Stomach (tissue), 9 donors: ENCODE measurements around the gene NR2F1-AS1. TPM values are rescaled to one million over a fixed set of nuclear protein-coding genes. Genes with fewer than 3 reads are reported as not detected.

Source experiments
- DNase-seq, 2 donors: peaks; one replicate each; pipeline versions ENCODE4 v3.0.0 to v3.0.0-alpha.2; 2013 to 2019
- H3K27ac ChIP-seq, 5 donors: fragments of 200-600 bp in 4 of 5; sonication (generic) in 4 of 5; one replicate each; pipeline ENCODE4 v1.5.1; 2013 to 2019; ENCODE audit warnings: mild to moderate bottlenecking in 1 of 5, moderate library complexity in 1 of 5
- H3K27me3 ChIP-seq, 3 donors: fragments of 200-600 bp; sonication (generic); one replicate each; pipeline ENCODE4 v1.5.1; 2017 to 2019; ENCODE audit warnings: mixed run types in 1 of 3
- H3K36me3 ChIP-seq, 4 donors: fragments of 200-600 bp; sonication (generic); 1 replicate in 3 of 4; 2 replicates in 1 of 4; pipeline ENCODE4 v1.5.1; 2016 to 2019
- H3K4me1 ChIP-seq, 4 donors: fragments of 200-600 bp; sonication (generic); one replicate each; pipeline ENCODE4 v1.5.1; 2016 to 2019
- H3K4me3 ChIP-seq, 4 donors: fragments of 200-600 bp; sonication (generic) in 3 of 4; one replicate each; pipeline ENCODE4 v1.5.1; 2016 to 2019; ENCODE audit warnings: mild to moderate bottlenecking in 1 of 4
- H3K9me3 ChIP-seq, 4 donors: fragments of 200-600 bp; sonication (generic); one replicate each; pipeline ENCODE4 v1.5.1; 2016 to 2019
- CTCF ChIP-seq, 7 experiments: fragments of 450-650 bp in 4 of 7; fragments of 200-600 bp in 3 of 7; sonication (generic) in 3 of 7; IDR thresholded peaks; one replicate each; pipeline ENCODE4 v1.5.1; 2016 to 2019; ENCODE audit warnings: antibody characterized with exemption in 7 of 7, control low read depth in 2 of 7, mild to moderate bottlenecking in 1 of 7
- EP300 ChIP-seq: sonication (generic); formaldehyde crosslinking; IDR thresholded peaks from one replicate; pipeline ENCODE4 v1.6.1; 2017; ENCODE audit warnings: antibody characterized with exemption
- POLR2A ChIP-seq, 4 donors: fragments of 450-650 bp; IDR thresholded peaks; one replicate each; pipeline ENCODE4 v1.6.1; 2016; ENCODE audit warnings: antibody characterized with exemption in 4 of 4, control low read depth in 2 of 4, mild to moderate bottlenecking in 1 of 4, moderate library complexity in 1 of 4
- POLR2AphosphoS5 ChIP-seq, 3 donors: sonication (generic); formaldehyde crosslinking; IDR thresholded peaks; one replicate each; pipeline ENCODE4 v1.6.1; 2016; ENCODE audit warnings: antibody characterized with exemption in 3 of 3
- WGBS, 5 donors: extraction: QIAGEN DNeasy Blood & Tissue Kit in 3 of 5; methylation state at CpG; one replicate each; pipeline versions ENCODE4 v1.1.5 to v1.1.7; 2013 to 2018; 5-methylcytosine and 5-hydroxymethylcytosine counted together
- intact Hi-C: fragments of 100-400 bp; cut with DNase I; formaldehyde crosslinking; loops from one replicate; pipeline ENCODE4 v1.15.1; 2023; ENCODE audit warnings: low total_unique reads
- polyA plus RNA-seq, 3 donors: library from polyadenylated mRNA; stranded (reverse); fragments of 200-250 nt; gene quantifications; one replicate each; pipeline ENCODE4 v1.2.3, GENCODE V29; 2013
- total RNA-seq, 5 donors: library from RNA; depleted of rRNA; stranded (reverse); fragments of >200 nt; gene quantifications; one replicate each; pipeline versions ENCODE4 v1.1.0 to v1.2.3, GENCODE V29; 2014 to 2016
- donor health status: healthy with polysubstance abuse.
- donor health status: Bipolar disorder and iron deficiency.
- donor health status: healthy.

Gene NR2F1-AS1
- total and polyA plus RNA-seq, 8 donors: 4.3 to 40.8 (median 14.2) TPM

GRCh38 chr5:93606382-93606752, 25.3 kb upstream of the NR2F1-AS1 start:
- H3K36me3 ChIP-seq: no peaks in the 10 kb centered on the region
- H3K4me3 ChIP-seq: no peak overlapping the region
- H3K9me3 ChIP-seq: no peaks in the 10 kb centered on the region
- no peak overlapping the region for H3K27ac ChIP-seq
- peaks cover 12 to 100% (median 81%) of the 10 kb centered on the region in 3 donors for H3K27me3 ChIP-seq
- intact Hi-C loops: no loop called here
- DNase-seq: no peak
- peaks cover 0 to 37% (median 19%) of the 10 kb centered on the region in 4 donors for H3K4me1 ChIP-seq
- TF ChIP-seq POLR2AphosphoS5 (IDR thresholded peaks at IDR 0.05): no peak
- no peak for TF ChIP-seq EP300
- TF ChIP-seq CTCF (IDR thresholded peaks at IDR 0.05): no peak
- TF ChIP-seq POLR2A (IDR thresholded peaks at IDR 0.05): no peak

GRCh38 chr5:93604644-93605515, 23.9 kb upstream of the NR2F1-AS1 start:
- intact Hi-C loops: no loop called here
- TF ChIP-seq POLR2AphosphoS5 (IDR thresholded peaks at IDR 0.05): no peak
- TF ChIP-seq POLR2A (IDR thresholded peaks at IDR 0.05): no peak
- TF ChIP-seq EP300: no peak
- no peak for TF ChIP-seq CTCF (IDR thresholded peaks at IDR 0.05)
- Histone ChIP-seq H3K27me3 (peaks cover 5 to 100% (median 81%) of the 10 kb centered on the region in 3 donors), H3K4me3 (peak overlapping the region in 3 of 4 donors; percentile 25 to 36 (median 33)), H3K4me1 (peaks cover 0 to 37% (median 19%) of the 10 kb centered on the region in 4 donors), H3K9me3 (no peaks in the 10 kb centered on the region), H3K36me3 (no peaks in the 10 kb centered on the region), H3K27ac (peak overlapping the region in 3 of 5 donors; percentile 49 to 74 (median 68))
- 31 to 45% (median 37%) methylated on average over 10 of the region's 10 CpGs for WGBS, 5 donors
- no peak for DNase-seq

- peak in 1 of 2 donors; percentile 67 for DNase-seq
- no peaks in the 10 kb centered on the region for H3K36me3 ChIP-seq
- intact Hi-C loops: no loop called here
- H3K9me3 ChIP-seq: no peaks in the 10 kb centered on the region
- peak overlapping the region in 4 of 5 donors; percentile 28 to 74 (median 58) for H3K27ac ChIP-seq
- peaks cover 0 to 42% (median 22%) of the 10 kb centered on the region in 4 donors for H3K4me1 ChIP-seq
- no peak for TF ChIP-seq EP300
- no peak for TF ChIP-seq CTCF (IDR thresholded peaks at IDR 0.05)
- no peak for TF ChIP-seq POLR2AphosphoS5 (IDR thresholded peaks at IDR 0.05)
- no peak for TF ChIP-seq POLR2A (IDR thresholded peaks at IDR 0.05)
- H3K4me3 ChIP-seq: peak overlapping the region; percentile 25 to 41 (median 34)
- peaks cover 5 to 100% (median 80%) of the 10 kb centered on the region in 3 donors for H3K27me3 ChIP-seq
- 8 to 20% (median 14%) methylated on average over 39 to 58 of the region's 58 CpGs for WGBS, 5 donors
Measured at GRCh38 chr5:93603793-93604643, 23.0 kb upstream of the NR2F1-AS1 start.

- H3K27ac ChIP-seq: peak overlapping the region in 3 of 5 donors; percentile 49 to 74 (median 68)
- H3K27me3 ChIP-seq: peaks cover 5 to 100% (median 84%) of the 10 kb centered on the region in 3 donors
- no peak for TF ChIP-seq CTCF (IDR thresholded peaks at IDR 0.05)
- no peak for TF ChIP-seq POLR2A (IDR thresholded peaks at IDR 0.05)
- TF ChIP-seq EP300: no peak
- no peak for TF ChIP-seq POLR2AphosphoS5 (IDR thresholded peaks at IDR 0.05)
- H3K4me3 ChIP-seq: no peak overlapping the region
- no peaks in the 10 kb centered on the region for H3K9me3 ChIP-seq
- peaks cover 0 to 48% (median 28%) of the 10 kb centered on the region in 4 donors for H3K4me1 ChIP-seq
- 55 to 66% (median 61%) methylated on average over 8 of the region's 8 CpGs for WGBS, 5 donors
- DNase-seq: no peak
- intact Hi-C loops: no loop called here
- H3K36me3 ChIP-seq: no peaks in the 10 kb centered on the region
Measured at GRCh38 chr5:93603078-93603792, 22.2 kb upstream of the NR2F1-AS1 start.
